ENCODE data around the gene VEZT.
"Not testable (repeated sequence)": the region's sequence is repeated elsewhere in the genome, so short reads cannot be mapped to it uniquely, and the experiment has no call there.

VEZT gene

GRCh38 chr12:95227818-95228356, 10.3 kb downstream of the VEZT start:
- FAIRE-seq, result no peak

DNA sequence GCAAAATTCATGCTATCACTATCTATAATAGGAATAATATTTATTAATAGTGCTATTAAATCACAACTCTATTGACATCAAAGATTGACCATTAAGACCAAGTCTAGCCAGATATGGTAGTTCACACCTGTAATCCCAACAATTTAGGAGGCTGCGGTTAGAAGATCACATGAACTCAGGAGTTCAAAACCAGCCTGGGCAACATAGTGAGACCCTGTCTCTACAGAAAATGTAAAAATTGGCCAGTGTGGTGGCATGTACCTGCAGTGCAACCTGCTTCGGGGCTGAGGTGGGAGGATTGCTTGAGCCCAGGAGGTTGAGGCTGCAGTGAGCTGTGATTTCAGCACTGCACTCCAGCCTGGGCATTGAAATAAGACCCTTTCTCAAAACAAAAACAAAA, 11.0 kb downstream of the VEZT start:
- no peak for FAIRE-seq

GRCh38 chr12:95229636-95230035, 12.0 kb downstream of the VEZT start:
- no peak for FAIRE-seq

DNA sequence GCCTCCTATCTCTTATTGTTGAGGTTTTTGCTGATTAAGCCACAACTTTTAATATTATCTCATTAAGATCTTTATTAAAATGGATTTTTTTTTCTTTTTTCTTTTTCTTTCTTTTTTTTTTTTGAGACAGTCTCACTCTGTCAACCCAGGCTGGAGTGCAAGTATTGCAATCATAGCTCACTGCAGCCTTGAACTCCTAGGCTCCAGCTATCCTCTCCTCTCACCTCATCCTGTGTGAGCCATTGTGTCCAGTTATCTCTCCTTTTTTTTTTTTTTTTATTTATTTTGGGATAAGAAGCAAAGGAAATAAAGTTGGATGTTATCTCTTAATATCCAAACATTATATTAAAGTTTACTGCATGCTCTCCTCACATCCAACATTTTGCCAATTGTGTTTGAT, 12.7 kb downstream of the VEZT start:
- no peak for FAIRE-seq

GRCh38 chr12:95231190-95231589, 13.6 kb downstream of the VEZT start:
- FAIRE-seq, result no peak

DNA sequence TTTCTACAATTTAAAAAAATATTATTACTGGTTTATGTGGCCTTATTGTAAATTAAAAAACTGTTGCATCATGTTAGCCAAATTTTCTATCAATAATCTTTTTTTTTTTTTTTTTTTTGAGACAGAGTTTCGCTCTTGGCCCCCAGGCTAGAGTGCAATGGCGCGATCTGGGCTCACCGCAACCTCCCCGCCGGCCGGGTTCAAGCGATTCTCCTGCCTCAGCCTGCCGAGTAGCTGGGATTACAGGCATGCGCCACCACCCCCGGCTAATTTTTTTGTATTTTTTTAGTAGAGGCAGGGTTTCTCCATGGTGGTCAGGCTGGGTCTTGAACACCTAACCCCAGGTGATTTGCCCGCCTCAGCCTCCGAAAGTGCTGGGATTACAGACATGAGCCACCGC, 16.6 kb downstream of the VEZT start:
- FAIRE-seq, result not testable (repeated sequence)

- not testable (repeated sequence) for FAIRE-seq
These were observed 18.0 kb downstream of the VEZT start for GRCh38 chr12:95235621-95236020.

GRCh38 chr12:95237315-95237714, 19.7 kb downstream of the VEZT start:
- FAIRE-seq, result no peak

GRCh38 chr12:95238150-95238549, 20.5 kb downstream of the VEZT start:
- FAIRE-seq, result no peak

DNA sequence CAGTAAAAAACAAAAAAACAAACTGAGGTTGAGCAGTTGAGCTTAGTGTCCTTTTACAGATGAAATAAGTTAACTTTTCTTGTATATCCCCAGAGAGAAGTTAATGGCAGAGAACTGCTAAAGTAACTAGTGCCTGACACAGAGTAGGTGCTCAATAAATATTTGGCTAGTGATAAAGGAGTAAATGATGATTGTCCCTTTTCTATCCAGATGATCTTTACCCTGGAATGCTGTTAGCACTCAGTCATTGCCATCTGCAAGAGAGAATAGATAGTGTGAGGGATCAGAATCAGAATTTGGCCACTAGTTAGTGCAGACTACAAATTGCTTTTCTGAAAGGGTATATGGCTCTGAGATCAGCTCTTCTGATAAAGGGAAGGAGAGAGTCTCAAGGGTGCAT, 21.6 kb downstream of the VEZT start:
- FAIRE-seq, result no peak

GRCh38 chr12:95239835-95240234, 22.2 kb downstream of the VEZT start:
- FAIRE-seq, result not testable (repeated sequence)

GRCh38 chr12:95240556-95240955, 22.9 kb downstream of the VEZT start:
- no peak for FAIRE-seq

- not testable (repeated sequence) for FAIRE-seq
These were observed 23.5 kb downstream of the VEZT start for GRCh38 chr12:95241138-95241537.

DNA sequence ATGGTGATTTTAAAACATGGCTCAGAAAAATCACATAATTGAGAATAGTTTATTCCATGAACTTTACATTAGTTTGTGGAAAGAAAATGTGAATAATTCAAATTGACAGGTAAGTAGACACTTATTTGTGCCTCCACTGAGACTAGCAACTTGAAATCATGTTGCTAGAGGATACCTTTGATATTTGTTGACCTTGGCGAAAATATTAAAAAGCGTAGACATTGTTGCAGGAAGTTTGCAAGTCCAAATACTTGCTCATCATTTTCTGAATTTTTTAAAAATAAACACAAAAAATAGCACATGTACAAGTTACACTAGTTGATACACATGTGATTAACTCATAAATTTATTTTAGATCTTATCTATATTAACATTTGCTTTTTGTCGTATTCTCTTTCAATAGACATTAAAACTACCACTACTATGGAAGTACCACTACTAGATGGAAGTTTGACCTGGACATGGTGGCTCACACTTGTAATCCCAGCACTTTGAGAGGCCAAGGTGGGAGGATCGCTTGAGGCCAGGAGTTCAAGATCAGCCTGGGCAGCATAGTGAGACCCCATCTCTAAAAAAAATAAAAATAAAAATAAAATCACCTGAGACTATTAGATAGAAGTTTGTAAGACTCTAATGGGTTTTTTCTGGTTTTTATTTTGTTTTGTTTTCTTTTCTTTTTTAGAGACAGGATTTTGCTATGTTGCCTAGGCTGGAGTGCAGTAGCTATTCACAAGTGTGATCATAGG, 24.3 kb downstream of the VEZT start:
- FAIRE-seq, result no peak

- FAIRE-seq, result no peak
These were observed 26.0 kb downstream of the VEZT start for GRCh38 chr12:95243497-95244183.

DNA sequence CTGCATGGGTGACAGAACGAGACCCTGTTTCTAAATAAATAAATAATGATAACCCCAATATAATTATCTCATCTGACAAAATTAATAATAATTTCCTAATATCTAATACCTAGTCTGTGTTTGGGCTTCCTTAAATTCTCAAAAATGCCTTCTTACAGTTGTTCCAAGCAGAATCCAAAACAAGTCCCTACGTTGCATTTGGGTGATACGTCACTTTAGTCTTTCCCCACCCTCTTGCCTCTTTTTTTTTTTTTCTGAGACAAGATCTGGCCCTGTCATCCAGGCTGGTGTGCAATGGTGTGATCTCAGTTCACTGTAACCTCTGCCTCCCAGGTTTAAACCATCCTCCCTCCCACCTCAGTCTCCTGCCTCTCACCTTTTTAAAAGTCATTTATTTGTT, 26.7 kb downstream of the VEZT start:
- FAIRE-seq, result no peak

DNA sequence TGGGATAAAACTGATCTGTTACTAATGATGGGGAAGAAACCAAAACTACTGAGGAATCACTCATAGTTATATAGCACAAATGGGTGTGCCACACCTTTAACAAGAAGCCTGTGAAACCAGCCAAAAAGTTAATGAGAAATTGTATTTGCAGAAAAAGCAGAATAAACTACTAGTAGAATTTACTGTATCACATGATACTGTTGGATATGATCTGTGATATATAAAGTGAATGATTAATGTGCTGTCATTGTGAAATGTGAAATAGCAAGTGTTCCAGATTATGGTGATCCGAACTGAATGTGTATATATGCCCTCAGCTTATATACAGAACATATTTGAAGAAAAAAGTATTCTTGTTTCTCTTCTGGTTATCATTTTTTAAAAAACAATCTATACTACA, 30.5 kb downstream of the VEZT start:
- peak; percentile 27 for FAIRE-seq

DNA sequence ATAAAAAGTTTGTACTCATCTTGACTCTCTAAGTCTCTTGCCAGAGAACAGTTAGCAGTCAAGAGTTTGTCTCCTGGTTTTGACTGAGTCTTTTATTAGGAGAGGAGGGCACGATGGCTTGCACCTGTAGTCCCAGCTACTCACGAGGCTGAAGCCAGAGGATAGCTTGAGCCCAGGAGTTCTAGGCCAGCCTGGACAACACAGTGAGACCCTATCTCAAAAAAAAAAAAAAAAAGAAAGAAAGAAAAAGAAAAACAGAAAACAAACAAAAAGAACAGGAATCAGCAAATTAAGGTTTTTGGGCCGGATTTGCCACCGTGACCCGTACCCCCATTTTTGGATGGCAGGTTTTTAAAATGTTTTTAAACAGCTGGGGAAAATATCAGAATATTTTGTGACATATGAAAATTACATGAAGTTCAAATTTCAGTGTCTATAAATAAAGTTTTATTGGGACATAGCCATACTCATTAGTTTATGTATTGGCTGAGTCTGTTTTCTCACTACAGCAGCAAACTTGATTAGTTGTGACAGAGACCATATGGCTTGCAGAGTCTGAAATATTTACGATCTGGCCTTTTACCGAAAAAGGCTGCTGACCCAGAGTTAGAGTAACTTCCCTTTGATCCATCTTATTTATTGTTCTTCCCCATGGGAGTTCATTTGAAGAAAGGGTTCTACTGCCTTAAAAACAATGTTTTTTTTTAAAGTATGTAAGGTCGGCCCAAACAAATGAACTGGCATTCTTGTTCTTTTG, 31.2 kb downstream of the VEZT start:
- FAIRE-seq, result no peak

GRCh38 chr12:95253386-95253785, 35.8 kb downstream of the VEZT start:
- no peak for FAIRE-seq

DNA sequence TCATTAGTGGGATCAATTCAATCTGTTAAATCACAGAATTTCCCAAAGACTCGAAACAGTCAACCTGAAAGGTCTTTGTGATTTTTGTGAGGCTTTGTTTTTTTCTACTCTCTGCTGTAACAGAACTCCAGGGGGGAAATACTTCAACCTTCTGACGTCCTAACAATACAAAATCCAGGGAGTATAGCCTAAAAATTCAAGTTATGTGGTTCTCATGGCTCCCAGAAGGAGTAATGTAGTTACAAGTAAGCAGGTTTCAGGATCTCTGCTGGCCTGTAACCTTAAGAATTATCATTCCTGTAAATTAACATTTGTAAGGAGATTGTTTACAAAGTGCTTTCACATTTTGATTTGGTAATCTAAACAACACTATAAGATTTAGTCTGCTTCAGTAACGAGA, 39.9 kb downstream of the VEZT start:
- FAIRE-seq, result no peak

GRCh38 chr12:95258151-95258550, 40.5 kb downstream of the VEZT start:
- FAIRE-seq, result no peak

DNA sequence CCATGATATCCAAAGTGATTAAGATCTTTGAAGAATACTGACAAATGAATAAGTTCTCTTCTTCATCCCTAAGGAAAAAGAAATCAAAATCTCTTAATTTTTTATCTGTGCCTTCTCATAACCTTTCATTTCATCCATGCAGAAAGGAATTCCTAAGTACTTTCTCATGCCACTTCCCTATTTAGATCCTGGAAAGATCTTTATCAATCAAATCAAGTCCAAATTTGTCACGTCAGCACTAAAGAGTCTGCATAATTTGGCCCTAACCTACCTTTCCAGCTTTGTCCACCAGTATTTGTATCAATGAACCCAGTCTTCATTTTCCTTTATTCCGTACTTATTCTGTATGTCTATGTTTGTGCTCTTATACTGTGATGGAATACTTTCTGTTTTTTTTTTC, 41.2 kb downstream of the VEZT start:
- no peak for FAIRE-seq

DNA sequence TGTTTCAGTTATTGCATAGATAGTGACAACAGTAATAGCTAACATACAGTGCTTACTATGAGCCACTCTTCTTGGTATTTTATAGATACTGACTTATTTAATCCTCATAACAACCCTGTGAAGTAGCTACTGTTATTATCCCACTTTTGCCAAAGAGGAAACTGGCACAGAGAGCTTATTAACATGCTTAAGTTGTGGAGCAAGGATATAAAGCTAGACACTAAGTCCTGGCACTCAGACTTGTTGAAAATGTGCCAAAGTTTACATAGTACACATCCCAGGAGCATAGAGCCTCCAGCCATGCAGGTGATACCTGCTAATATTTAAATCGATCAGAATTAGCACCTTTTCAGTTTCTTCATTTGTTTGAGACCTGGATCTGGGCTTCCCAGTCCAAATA, 41.8 kb downstream of the VEZT start:
- FAIRE-seq, result no peak

- FAIRE-seq, result no peak
These were observed 43.5 kb downstream of the VEZT start for GRCh38 chr12:95261109-95261508.

Measured in islet of Langerhans (tissue), 1 donor.